NCI-H446 (cell line): ENCODE results near the gene SRPK2.

Source experiments
- DNase-seq, 2 experiments: peaks; one replicate each; lab custom pipeline; 2025; lab: John Stamatoyannopoulos, UW

The SRPK2 gene

GRCh38 chr7:105191331-105191730 is 197.4 kb downstream of the SRPK2 start:
- no peak for DNase-seq

- no peak for DNase-seq
Measured at GRCh38 chr7:105189859-105190492, 198.7 kb downstream of the SRPK2 start.

GRCh38 chr7:105188201-105188600 is 200.5 kb downstream of the SRPK2 start:
- no peak for DNase-seq

- no peak for DNase-seq
Measured at GRCh38 chr7:105187302-105188169, 201.2 kb downstream of the SRPK2 start.

GRCh38 chr7:105185290-105186010 is 203.3 kb downstream of the SRPK2 start:
- DNase-seq = no peak

GRCh38 chr7:105180002-105180401 is 208.7 kb downstream of the SRPK2 start:
- no peak for DNase-seq

- DNase-seq = no peak
Measured at GRCh38 chr7:105178928-105179541, 209.7 kb downstream of the SRPK2 start.

- DNase-seq = no peak
Measured at GRCh38 chr7:105178177-105178576, 210.5 kb downstream of the SRPK2 start.

GRCh38 chr7:105177026-105177425 is 211.7 kb downstream of the SRPK2 start:
- no peak for DNase-seq

- DNase-seq = no peak
Measured at GRCh38 chr7:105173586-105173985, 215.1 kb downstream of the SRPK2 start.

GRCh38 chr7:105164751-105165150 is 224.0 kb downstream of the SRPK2 start:
- DNase-seq = no peak

GRCh38 chr7:105163718-105164117 is 225.0 kb downstream of the SRPK2 start:
- DNase-seq = no peak

- no peak for DNase-seq
Measured at GRCh38 chr7:105161366-105161765, 227.4 kb downstream of the SRPK2 start.

- DNase-seq = no peak
Measured at GRCh38 chr7:105157278-105157677, 231.4 kb downstream of the SRPK2 start.

- DNase-seq = no peak
Measured at GRCh38 chr7:105156731-105157130, 232.0 kb downstream of the SRPK2 start.

GRCh38 chr7:105154084-105154483 is 234.6 kb downstream of the SRPK2 start:
- DNase-seq = no peak

GRCh38 chr7:105153531-105153930 is 235.2 kb downstream of the SRPK2 start:
- no peak for DNase-seq

GRCh38 chr7:105151152-105151551 is 237.6 kb downstream of the SRPK2 start:
- DNase-seq = no peak

- DNase-seq = no peak
Measured at GRCh38 chr7:105149827-105150226, 238.9 kb downstream of the SRPK2 start.

- DNase-seq = no peak
Measured at GRCh38 chr7:105141068-105141467, 247.7 kb downstream of the SRPK2 start.

- DNase-seq = no peak
Measured at GRCh38 chr7:105139381-105139780, 249.3 kb downstream of the SRPK2 start.

- no peak for DNase-seq
Measured at GRCh38 chr7:105137898-105138297, 250.8 kb downstream of the SRPK2 start.
